Kidney (tissue), 14 donors: ENCODE data around the gene SPEG. TPM values are rescaled to one million over a fixed set of nuclear protein-coding genes. Genes with fewer than 3 reads are reported as not detected.

ENCODE experiments used
- DNase-seq, 5 donors: peaks; one replicate each; pipeline ENCODE4 v3.0.0-alpha.2; 2013 to 2020
- FAIRE-seq: peaks from 2 replicates; lab custom pipeline; 2012; peaks lifted over from hg19 to GRCh38; lab: Jason Lieb, UNC
- H3K27ac ChIP-seq, 2 donors: one replicate each; pipeline ENCODE4 v1.7.0; 2013; ENCODE audit warnings: low read depth in 2 of 2, low read length in 2 of 2, inconsistent platforms in 1 of 2
- H3K27me3 ChIP-seq: one replicate; pipeline ENCODE4 v1.7.1; 2013; ENCODE audit warnings: low read length, inconsistent platforms; ENCODE audit not compliant: control insufficient read depth, insufficient read depth
- H3K36me3 ChIP-seq, 3 donors: one replicate each; pipeline versions ENCODE4 v1.7.0 to v1.7.1; 2013; ENCODE audit warnings: low read length in 3 of 3, control low read depth in 1 of 3, inconsistent platforms in 1 of 3; ENCODE audit not compliant: insufficient read depth in 3 of 3, control insufficient read depth in 2 of 3
- H3K4me1 ChIP-seq, 3 donors: one replicate each; pipeline versions ENCODE4 v1.7.0 to v1.7.1; 2013; ENCODE audit warnings: low read length in 3 of 3, inconsistent platforms in 1 of 3, low read depth in 1 of 3; ENCODE audit not compliant: control insufficient read depth in 2 of 3, insufficient read depth in 2 of 3
- H3K4me3 ChIP-seq, 3 donors: one replicate each; pipeline versions ENCODE4 v1.7.0 to v1.8.1; 2013; ENCODE audit warnings: low read length in 3 of 3, control low read depth in 1 of 3, inconsistent platforms in 1 of 3
- H3K9ac ChIP-seq, 3 donors: one replicate each; pipeline versions ENCODE4 v1.7.0 to v1.7.1; 2013; ENCODE audit warnings: low read length in 3 of 3, control low read depth in 1 of 3, inconsistent platforms in 1 of 3
- H3K9me3 ChIP-seq, 3 donors: one replicate each; pipeline versions ENCODE4 v1.7.0 to v1.7.1; 2013; ENCODE audit warnings: low read length in 3 of 3, control low read depth in 1 of 3, inconsistent platforms in 1 of 3; ENCODE audit not compliant: control insufficient read depth in 2 of 3, insufficient read depth in 1 of 3
- CTCF ChIP-seq: IDR thresholded peaks from 3 replicates; pipeline ENCODE4 v1.5.1; 2012; ENCODE audit warnings: mild to moderate bottlenecking, moderate library complexity, borderline replicate concordance; ENCODE audit not compliant: insufficient read depth; ENCODE audit errors: extremely low read depth
- intact Hi-C: fragments of 100-400 bp; cut with DNase I; formaldehyde crosslinking; loops from one replicate; pipeline ENCODE4 v1.11.1; 2022
- polyA plus RNA-seq: library from polyadenylated mRNA; stranded (reverse); fragments of 350-450 nt; fragmentation: Illumina TruSeq; extraction: RNeasy Lipid Tissue Mini Kit (QIAGEN cat#74804); gene quantifications from one replicate; pipeline ENCODE4 v1.2.3, GENCODE V29; 2014; ENCODE audit warnings: low read depth, low replicate concordance; ENCODE audit not compliant: insufficient read depth
- total RNA-seq: library from RNA; stranded (reverse); fragmentation: NEBNext Ultra II Directional; extraction: Animal tissue kit (Norgen Biotek cat#: 25700); gene quantifications from one replicate; pipeline ENCODE4 v1.2.1, GENCODE V29; 2021
- donor health status: control.
- donor health status: control.
- donor health status: control.
- donor health status: control.
- donor health status: control.
- donor health status: DM: yes; HTN: yes; CAD: no.
- donor health status: Normal renal cell carcinoma (clear cell type).

SPEG gene
- total and polyA plus RNA-seq, 2 donors from 2014 or later = 13.1 to 26.6 TPM

- no peak overlapping the region for H3K9ac ChIP-seq
- no peaks in the 10 kb centered on the region for H3K36me3 ChIP-seq
- no peaks in the 10 kb centered on the region for H3K27me3 ChIP-seq
- no peak for TF ChIP-seq CTCF
- no peak for DNase-seq
- intact Hi-C loops = no loop called here
- H3K27ac ChIP-seq = no peak overlapping the region
- no peak for FAIRE-seq
- H3K9me3 ChIP-seq = no peaks in the 10 kb centered on the region
- peaks cover 0 to 3% (median 2%) of the 10 kb centered on the region in 3 donors for H3K4me1 ChIP-seq
- no peak overlapping the region for H3K4me3 ChIP-seq
These were observed 83.5 kb downstream of the SPEG start for GRCh38 chr2:219517954-219518778.

- FAIRE-seq = no peak
These were observed 84.9 kb downstream of the SPEG start for GRCh38 chr2:219519526-219519916.

GRCh38 chr2:219520079-219520478 lies 85.4 kb downstream of the SPEG start:
- DNase-seq (no peak), FAIRE-seq (no peak)
- no peak overlapping the region for H3K9ac ChIP-seq
- no peaks in the 10 kb centered on the region for H3K27me3 ChIP-seq
- H3K36me3 ChIP-seq = no peaks in the 10 kb centered on the region
- no peak for TF ChIP-seq CTCF
- H3K4me3 ChIP-seq = no peak overlapping the region
- peaks cover 0 to 3% (median 0%) of the 10 kb centered on the region in 3 donors for H3K4me1 ChIP-seq
- intact Hi-C loops = loop anchor here (10.0 kb wide), 1 partner anchor 45 kb away; no protein-coding TSS in a partner anchor
- H3K27ac ChIP-seq = no peak overlapping the region
- no peaks in the 10 kb centered on the region for H3K9me3 ChIP-seq

More at GRCh38 chr2:219519526-219519916, 84.9 kb downstream of the SPEG start:
- Histone ChIP-seq H3K36me3 (no peaks in the 10 kb centered on the region), H3K4me1 (peaks cover 0 to 3% (median 0%) of the 10 kb centered on the region in 3 donors), H3K4me3 (no peak overlapping the region), H3K27me3 (no peaks in the 10 kb centered on the region), H3K9me3 (no peaks in the 10 kb centered on the region), H3K9ac (no peak overlapping the region), H3K27ac (no peak overlapping the region)
- TF ChIP-seq CTCF = no peak
- intact Hi-C loops = no loop called here
- no peak for DNase-seq
